Upper lobe of right lung (tissue), 1 donor: ENCODE data around the gene CRISP3. TPM values are rescaled to one million over a fixed set of nuclear protein-coding genes. Genes with fewer than 3 reads are reported as not detected.

ENCODE experiments used
- ATAC-seq: fragments of 200-7000 bp; cut with Tn5 transposase; one replicate; pipeline ENCODE4 v1.9.1; 2020; ENCODE audit warnings: mild to moderate bottlenecking, moderate library complexity
- DNase-seq: peaks from one replicate; pipeline ENCODE4 v3.0.0-alpha.2; 2020
- H3K27ac ChIP-seq: fragments of 200-600 bp; one replicate; pipeline ENCODE4 v1.8.0; 2022
- H3K27me3 ChIP-seq: fragments of 200-600 bp; one replicate; pipeline ENCODE4 v1.8.0; 2022; ENCODE audit warnings: mild to moderate bottlenecking
- H3K36me3 ChIP-seq: fragments of 200-600 bp; one replicate; pipeline ENCODE4 v1.8.0; 2022
- H3K4me1 ChIP-seq: fragments of 200-600 bp; one replicate; pipeline ENCODE4 v1.8.0; 2022
- H3K4me3 ChIP-seq: fragments of 200-600 bp; one replicate; pipeline ENCODE4 v1.8.0; 2022; ENCODE audit warnings: mild to moderate bottlenecking
- H3K9me3 ChIP-seq: fragments of 200-600 bp; one replicate; pipeline ENCODE4 v1.8.0; 2022
- CTCF ChIP-seq: fragments of 200-600 bp; IDR thresholded peaks from one replicate; pipeline ENCODE4 v1.8.0; 2022; ENCODE audit warnings: antibody characterized with exemption
- intact Hi-C: fragments of 100-400 bp; cut with DNase I; formaldehyde crosslinking; loops from one replicate; pipeline ENCODE4 v1.11.0; 2022
- total RNA-seq: library from RNA; stranded (reverse); fragmentation: NEBNext Ultra II Directional; extraction: Animal tissue kit (Norgen Biotek cat#: 25700); gene quantifications from one replicate; pipeline ENCODE4 v1.2.1, GENCODE V29; 2021
- donor health status: DM: no; HTN: yes; CAD: no; lungs with severe emphysema.

Gene CRISP3
- total RNA-seq, 1 donor from 2014 or later = not detected

- no peaks in the 10 kb centered on the region for H3K36me3 ChIP-seq
- no peak overlapping the region for H3K4me3 ChIP-seq
- H3K27ac ChIP-seq = no peak overlapping the region
- DNase-seq = no peak
- intact Hi-C loops = no loop called here
- TF ChIP-seq CTCF = no peak
- no peaks in the 10 kb centered on the region for H3K27me3 ChIP-seq
- no peaks in the 10 kb centered on the region for H3K4me1 ChIP-seq
- ATAC-seq = no peak
- no peaks in the 10 kb centered on the region for H3K9me3 ChIP-seq
Observed at GRCh38 chr6:49743429-49743828, 759 bp downstream of the CRISP3 start.

GRCh38 chr6:49739423-49739822 lies 4.8 kb downstream of the CRISP3 start:
- TF ChIP-seq CTCF = no peak
- no peak for ATAC-seq
- H3K27ac ChIP-seq = no peak overlapping the region
- DNase-seq = no peak
- H3K36me3 ChIP-seq = no peaks in the 10 kb centered on the region
- no peak overlapping the region for H3K4me3 ChIP-seq
- no peaks in the 10 kb centered on the region for H3K9me3 ChIP-seq
- H3K27me3 ChIP-seq = no peaks in the 10 kb centered on the region
- H3K4me1 ChIP-seq = no peaks in the 10 kb centered on the region
- intact Hi-C loops = no loop called here

- Histone ChIP-seq H3K36me3 (no peaks in the 10 kb centered on the region), H3K27ac (no peak overlapping the region), H3K27me3 (no peaks in the 10 kb centered on the region), H3K4me3 (no peak overlapping the region), H3K4me1 (no peaks in the 10 kb centered on the region), H3K9me3 (no peaks in the 10 kb centered on the region)
- intact Hi-C loops = no loop called here
- TF ChIP-seq CTCF = no peak
- DNase-seq (no peak), ATAC-seq (no peak)
Observed at GRCh38 chr6:49736017-49736508, 8.1 kb downstream of the CRISP3 start.

- intact Hi-C loops = no loop called here
- no peaks in the 10 kb centered on the region for H3K27me3 ChIP-seq
- DNase-seq (no peak), ATAC-seq (no peak)
- no peak overlapping the region for H3K27ac ChIP-seq
- H3K4me3 ChIP-seq = no peak overlapping the region
- H3K9me3 ChIP-seq = no peaks in the 10 kb centered on the region
- no peak for TF ChIP-seq CTCF
- no peaks in the 10 kb centered on the region for H3K36me3 ChIP-seq
- no peaks in the 10 kb centered on the region for H3K4me1 ChIP-seq
Observed at GRCh38 chr6:49733680-49734079, 10.5 kb downstream of the CRISP3 start.

- H3K4me3 ChIP-seq = no peak overlapping the region
- DNase-seq = no peak
Observed at GRCh38 chr6:49732781-49733180, 11.4 kb downstream of the CRISP3 start.

More at GRCh38 chr6:49732781-49733180, 11.4 kb downstream of the CRISP3 start:
- H3K9me3 ChIP-seq = no peaks in the 10 kb centered on the region
- no peaks in the 10 kb centered on the region for H3K27me3 ChIP-seq
- no peak for TF ChIP-seq CTCF
- intact Hi-C loops = no loop called here
- no peak overlapping the region for H3K27ac ChIP-seq
- no peaks in the 10 kb centered on the region for H3K36me3 ChIP-seq
- ATAC-seq = no peak
- H3K4me1 ChIP-seq = no peaks in the 10 kb centered on the region
